DOHH2 (cell line): ENCODE measurements around the gene C14orf132.

Experiments
- H3F3A ChIP-seq: fragments of 200-600 bp; sonication (generic), shearing (Covaris generic); 2 replicates; pipeline ENCODE4 v1.6.0; 2016; ENCODE audit warnings: antibody characterized with exemption, mild to moderate bottlenecking; ENCODE audit not compliant: control insufficient read depth, insufficient read depth
- H3K27ac ChIP-seq: fragments of 200-600 bp; sonication (generic); 2 replicates; pipeline ENCODE4 v1.5.1; 2014; ENCODE audit warnings: low read depth, mild to moderate bottlenecking, low read length, moderate library complexity
- H3K27me3 ChIP-seq: fragments of 200-600 bp; sonication (generic); 2 replicates; pipeline ENCODE4 v1.6.1; 2014; ENCODE audit warnings: mild to moderate bottlenecking, low read length, mixed read lengths; ENCODE audit not compliant: control insufficient read depth
- H3K36me3 ChIP-seq: fragments of 200-600 bp; sonication (generic); 2 replicates; pipeline ENCODE4 v1.6.1; 2014; ENCODE audit warnings: mild to moderate bottlenecking, low read length, moderate library complexity, mixed read lengths; ENCODE audit not compliant: control insufficient read depth
- H3K4me1 ChIP-seq: fragments of 200-600 bp; sonication (generic); 2 replicates; pipeline ENCODE4 v1.6.1; 2014; ENCODE audit warnings: mild to moderate bottlenecking, low read length, mixed read lengths; ENCODE audit not compliant: control insufficient read depth
- H3K4me2 ChIP-seq: fragments of 200-600 bp; sonication (generic); 2 replicates; pipeline ENCODE4 v1.6.0; 2014; ENCODE audit warnings: mild to moderate bottlenecking, low read length, moderate library complexity
- H3K4me3 ChIP-seq: fragments of 200-600 bp; sonication (generic); 2 replicates; pipeline ENCODE4 v1.5.1; 2014; ENCODE audit warnings: mild to moderate bottlenecking, low read length, mixed read lengths
- H3K79me2 ChIP-seq: fragments of 200-600 bp; sonication (generic); 2 replicates; pipeline ENCODE4 v1.6.1; 2014; ENCODE audit warnings: mild to moderate bottlenecking, low read length, mixed read lengths; ENCODE audit not compliant: control insufficient read depth
- H3K9me2 ChIP-seq: fragments of 200-600 bp; sonication (generic); replicated peaks from 2 replicates; pipeline ENCODE4 v1.6.1; 2014; ENCODE audit warnings: mild to moderate bottlenecking, low read length, mixed read lengths; ENCODE audit not compliant: control insufficient read depth
- H3K9me3 ChIP-seq: fragments of 200-600 bp; sonication (generic); 2 replicates; pipeline ENCODE4 v1.6.1; 2014; ENCODE audit warnings: antibody characterized with exemption, low read length, mixed read lengths; ENCODE audit not compliant: control insufficient read depth, insufficient read depth
- H4K20me1 ChIP-seq: fragments of 200-600 bp; sonication (generic); 2 replicates; pipeline ENCODE4 v1.6.0; 2014; ENCODE audit warnings: low read depth, mild to moderate bottlenecking, antibody characterized with exemption, low read length, moderate library complexity; ENCODE audit not compliant: control insufficient read depth, insufficient read depth
- CTCF ChIP-seq: fragments of 200-600 bp; sonication (generic); IDR thresholded peaks from one replicate; pipeline ENCODE4 v1.5.1; 2014; ENCODE audit warnings: antibody characterized with exemption, mild to moderate bottlenecking, low read depth, low read length; ENCODE audit not compliant: poor library complexity, severe bottlenecking
- EZH2phosphoT487 ChIP-seq: fragments of 200-600 bp; sonication (generic); IDR thresholded peaks from 2 replicates; pipeline ENCODE4 v1.6.1; 2017; ENCODE audit warnings: borderline replicate concordance, mild to moderate bottlenecking, antibody characterized with exemption, low read length, moderate library complexity, mixed read lengths

The C14orf132 gene

GRCh38 chr14:96038920-96039632, at the start of gene C14orf132:
C14orf132 (plus strand) TSS chr14:96039362; CDS start chr14:96039501, 139 bp downstream.
- Histone ChIP-seq H3K9me3 (no peaks in the 10 kb centered on the region), H3K4me3 (peak within 1 kb of the TSS; percentile 22; the same call in 1 of the 2 replicates), H3K4me2 (peak within 1 kb of the TSS; percentile 36), H4K20me1 (no peaks in the 10 kb centered on the region), H3K27ac (no peak within 1 kb of the TSS), H3K27me3 (peaks cover 38% of the 10 kb centered on the region), H3K79me2 (no peaks in the 10 kb centered on the region), H3K9me2 (no peaks in the 10 kb centered on the region), H3K36me3 (no peaks in the 10 kb centered on the region), H3K4me1 (no peaks in the 10 kb centered on the region), H3F3A (no peaks in the 10 kb centered on the region)
- TF ChIP-seq EZH2phosphoT487, result no peak
- no peak for TF ChIP-seq CTCF

- H3K9me2 ChIP-seq, result no peaks in the 10 kb centered on the region
- no peak overlapping the region for H3K4me3 ChIP-seq
- no peaks in the 10 kb centered on the region for H3K36me3 ChIP-seq
- peaks cover 21% of the 10 kb centered on the region for H3K27me3 ChIP-seq
- no peak overlapping the region for H3K4me2 ChIP-seq
- H3K79me2 ChIP-seq, result no peaks in the 10 kb centered on the region
- no peaks in the 10 kb centered on the region for H4K20me1 ChIP-seq
- no peak overlapping the region for H3K27ac ChIP-seq
- no peaks in the 10 kb centered on the region for H3F3A ChIP-seq
- TF ChIP-seq EZH2phosphoT487, result no peak
- peak; percentile 79 for TF ChIP-seq CTCF
- peaks cover 8% of the 10 kb centered on the region; the same call in 1 of the 2 replicates for H3K9me3 ChIP-seq
- H3K4me1 ChIP-seq, result no peaks in the 10 kb centered on the region
Measured at GRCh38 chr14:95993768-95994592, 45.2 kb upstream of the C14orf132 start.

DNA sequence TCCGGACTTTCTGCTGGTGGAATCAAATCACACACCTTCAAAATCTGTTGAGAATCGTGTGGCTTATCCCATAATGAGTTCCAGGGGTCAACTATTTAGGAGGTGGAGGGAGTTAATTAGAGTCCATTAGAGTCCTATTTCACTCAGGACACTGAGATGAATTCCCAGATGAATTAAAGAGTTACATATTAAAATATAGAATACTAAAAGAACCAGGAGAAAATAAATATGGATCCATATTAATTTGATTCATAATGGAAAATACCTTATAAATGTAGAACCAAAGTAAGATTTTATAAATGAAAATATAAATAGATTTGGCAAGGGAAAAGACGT, 44.6 kb upstream of the C14orf132 start:
- Histone ChIP-seq H3K4me2 (no peak overlapping the region), H3K9me3 (peaks cover 8% of the 10 kb centered on the region; the same call in 1 of the 2 replicates), H3F3A (no peaks in the 10 kb centered on the region), H3K4me3 (no peak overlapping the region), H3K9me2 (no peaks in the 10 kb centered on the region), H3K36me3 (no peaks in the 10 kb centered on the region), H4K20me1 (no peaks in the 10 kb centered on the region), H3K27ac (no peak overlapping the region), H3K27me3 (peaks cover 21% of the 10 kb centered on the region), H3K79me2 (no peaks in the 10 kb centered on the region), H3K4me1 (no peaks in the 10 kb centered on the region)
- no peak for TF ChIP-seq EZH2phosphoT487
- no peak for TF ChIP-seq CTCF
